Measurements from ENCODE around the gene WDPCP. TPM values are rescaled to one million over a fixed set of nuclear protein-coding genes. Genes with fewer than 3 reads are reported as not detected.
A peak's percentile ranks its signal among the peaks of the same experiment; 100 is the strongest.

The WDPCP gene
- total and polyA plus RNA-seq, 2 of the 13 experiments (the other 11 are each of a cell fraction or from before 2014, with no cell fraction given) = 2.9 to 5.2 TPM

DNA sequence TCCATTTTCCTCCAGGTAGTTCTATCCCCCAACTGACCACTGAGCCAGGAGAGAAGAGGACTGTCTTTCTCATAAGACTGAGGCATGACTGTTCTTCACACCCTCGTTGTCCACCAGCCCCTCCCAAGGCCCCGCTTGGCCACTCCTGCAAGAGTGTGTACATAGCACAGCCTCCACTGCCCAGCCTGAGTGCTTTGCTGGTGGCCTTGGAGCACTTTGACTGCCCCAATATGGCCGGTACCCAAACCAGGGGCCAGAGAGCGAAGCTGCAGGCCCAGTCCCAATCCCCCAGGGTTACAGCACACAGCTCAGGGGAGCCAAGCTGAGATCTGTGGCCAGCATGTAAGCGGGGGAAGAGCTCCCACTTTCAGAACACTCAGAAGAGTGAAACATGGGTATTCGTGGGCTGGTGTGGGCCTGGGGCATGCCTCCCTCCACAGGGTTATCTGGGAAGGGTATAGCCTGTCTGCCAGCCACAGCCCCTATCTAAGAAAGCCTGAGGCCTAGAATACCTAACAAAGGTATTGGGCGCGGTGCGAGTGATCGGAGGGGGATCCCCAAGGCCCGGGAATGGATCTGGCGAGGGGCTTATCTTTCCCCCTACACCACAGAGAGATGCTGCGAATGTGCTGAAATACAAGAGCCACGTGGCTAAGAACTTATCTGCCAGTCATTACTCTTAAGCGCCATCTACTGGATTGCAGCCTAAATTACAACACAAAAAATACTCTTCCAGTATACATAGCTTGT, 163.8 kb downstream of the WDPCP start (continued):
- TF ChIP-seq AGO2 (optimal IDR thresholded peaks at IDR 0.05; ENCODE audit: low read depth, low read length) = no peak
- no peak for TF ChIP-seq SIN3B (IDR thresholded peaks at IDR 0.05; ENCODE audit: low read length)
- no peak for TF ChIP-seq SETDB1 (CRISPR knock-in tag; IDR thresholded peaks at IDR 0.05; ENCODE audit: borderline replicate concordance)
- no peak for TF ChIP-seq NFATC3 (CRISPR knock-in tag; IDR thresholded peaks at IDR 0.05)
- TF ChIP-seq, protein P1, sequence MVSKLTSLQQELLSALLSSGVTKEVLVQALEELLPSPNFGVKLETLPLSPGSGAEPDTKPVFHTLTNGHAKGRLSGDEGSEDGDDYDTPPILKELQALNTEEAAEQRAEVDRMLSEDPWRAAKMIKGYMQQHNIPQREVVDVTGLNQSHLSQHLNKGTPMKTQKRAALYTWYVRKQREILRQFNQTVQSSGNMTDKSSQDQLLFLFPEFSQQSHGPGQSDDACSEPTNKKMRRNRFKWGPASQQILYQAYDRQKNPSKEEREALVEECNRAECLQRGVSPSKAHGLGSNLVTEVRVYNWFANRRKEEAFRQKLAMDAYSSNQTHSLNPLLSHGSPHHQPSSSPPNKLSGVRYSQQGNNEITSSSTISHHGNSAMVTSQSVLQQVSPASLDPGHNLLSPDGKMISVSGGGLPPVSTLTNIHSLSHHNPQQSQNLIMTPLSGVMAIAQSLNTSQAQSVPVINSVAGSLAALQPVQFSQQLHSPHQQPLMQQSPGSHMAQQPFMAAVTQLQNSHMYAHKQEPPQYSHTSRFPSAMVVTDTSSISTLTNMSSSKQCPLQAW (CRISPR knock-in tag; IDR thresholded peaks at IDR 0.05) = no peak
- no peak for TF ChIP-seq ZNF563 (CRISPR knock-in tag; IDR thresholded peaks at IDR 0.05)
- peak; percentile 80 for TF ChIP-seq STAG1 (CRISPR knock-in tag; IDR thresholded peaks at IDR 0.05)
- no peak for TF ChIP-seq SRF (IDR thresholded peaks at IDR 0.05; ENCODE audit: low read depth, low read length)
- no peak for TF ChIP-seq TBX3 (IDR thresholded peaks at IDR 0.05; ENCODE audit: borderline replicate concordance)
- TF ChIP-seq, protein P2, sequence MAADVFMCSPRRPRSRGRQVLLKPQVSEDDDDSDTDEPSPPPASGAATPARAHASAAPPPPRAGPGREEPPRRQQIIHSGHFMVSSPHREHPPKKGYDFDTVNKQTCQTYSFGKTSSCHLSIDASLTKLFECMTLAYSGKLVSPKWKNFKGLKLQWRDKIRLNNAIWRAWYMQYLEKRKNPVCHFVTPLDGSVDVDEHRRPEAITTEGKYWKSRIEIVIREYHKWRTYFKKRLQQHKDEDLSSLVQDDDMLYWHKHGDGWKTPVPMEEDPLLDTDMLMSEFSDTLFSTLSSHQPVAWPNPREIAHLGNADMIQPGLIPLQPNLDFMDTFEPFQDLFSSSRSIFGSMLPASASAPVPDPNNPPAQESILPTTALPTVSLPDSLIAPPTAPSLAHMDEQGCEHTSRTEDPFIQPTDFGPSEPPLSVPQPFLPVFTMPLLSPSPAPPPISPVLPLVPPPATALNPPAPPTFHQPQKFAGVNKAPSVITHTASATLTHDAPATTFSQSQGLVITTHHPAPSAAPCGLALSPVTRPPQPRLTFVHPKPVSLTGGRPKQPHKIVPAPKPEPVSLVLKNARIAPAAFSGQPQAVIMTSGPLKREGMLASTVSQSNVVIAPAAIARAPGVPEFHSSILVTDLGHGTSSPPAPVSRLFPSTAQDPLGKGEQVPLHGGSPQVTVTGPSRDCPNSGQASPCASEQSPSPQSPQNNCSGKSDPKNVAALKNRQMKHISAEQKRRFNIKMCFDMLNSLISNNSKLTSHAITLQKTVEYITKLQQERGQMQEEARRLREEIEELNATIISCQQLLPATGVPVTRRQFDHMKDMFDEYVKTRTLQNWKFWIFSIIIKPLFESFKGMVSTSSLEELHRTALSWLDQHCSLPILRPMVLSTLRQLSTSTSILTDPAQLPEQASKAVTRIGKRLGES (CRISPR knock-in tag; IDR thresholded peaks at IDR 0.05; ENCODE audit: borderline replicate concordance) = no peak
- no peak for TF ChIP-seq ZNF205 (CRISPR knock-in tag; IDR thresholded peaks at IDR 0.05)
- no peak for TF ChIP-seq ZNF362 (CRISPR knock-in tag; IDR thresholded peaks at IDR 0.05; ENCODE audit: borderline replicate concordance)
- TF ChIP-seq, protein P3, sequence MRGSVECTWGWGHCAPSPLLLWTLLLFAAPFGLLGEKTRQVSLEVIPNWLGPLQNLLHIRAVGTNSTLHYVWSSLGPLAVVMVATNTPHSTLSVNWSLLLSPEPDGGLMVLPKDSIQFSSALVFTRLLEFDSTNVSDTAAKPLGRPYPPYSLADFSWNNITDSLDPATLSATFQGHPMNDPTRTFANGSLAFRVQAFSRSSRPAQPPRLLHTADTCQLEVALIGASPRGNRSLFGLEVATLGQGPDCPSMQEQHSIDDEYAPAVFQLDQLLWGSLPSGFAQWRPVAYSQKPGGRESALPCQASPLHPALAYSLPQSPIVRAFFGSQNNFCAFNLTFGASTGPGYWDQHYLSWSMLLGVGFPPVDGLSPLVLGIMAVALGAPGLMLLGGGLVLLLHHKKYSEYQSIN (CRISPR knock-in tag; IDR thresholded peaks at IDR 0.05; ENCODE audit: borderline replicate concordance) = no peak
- TF ChIP-seq, protein P4, sequence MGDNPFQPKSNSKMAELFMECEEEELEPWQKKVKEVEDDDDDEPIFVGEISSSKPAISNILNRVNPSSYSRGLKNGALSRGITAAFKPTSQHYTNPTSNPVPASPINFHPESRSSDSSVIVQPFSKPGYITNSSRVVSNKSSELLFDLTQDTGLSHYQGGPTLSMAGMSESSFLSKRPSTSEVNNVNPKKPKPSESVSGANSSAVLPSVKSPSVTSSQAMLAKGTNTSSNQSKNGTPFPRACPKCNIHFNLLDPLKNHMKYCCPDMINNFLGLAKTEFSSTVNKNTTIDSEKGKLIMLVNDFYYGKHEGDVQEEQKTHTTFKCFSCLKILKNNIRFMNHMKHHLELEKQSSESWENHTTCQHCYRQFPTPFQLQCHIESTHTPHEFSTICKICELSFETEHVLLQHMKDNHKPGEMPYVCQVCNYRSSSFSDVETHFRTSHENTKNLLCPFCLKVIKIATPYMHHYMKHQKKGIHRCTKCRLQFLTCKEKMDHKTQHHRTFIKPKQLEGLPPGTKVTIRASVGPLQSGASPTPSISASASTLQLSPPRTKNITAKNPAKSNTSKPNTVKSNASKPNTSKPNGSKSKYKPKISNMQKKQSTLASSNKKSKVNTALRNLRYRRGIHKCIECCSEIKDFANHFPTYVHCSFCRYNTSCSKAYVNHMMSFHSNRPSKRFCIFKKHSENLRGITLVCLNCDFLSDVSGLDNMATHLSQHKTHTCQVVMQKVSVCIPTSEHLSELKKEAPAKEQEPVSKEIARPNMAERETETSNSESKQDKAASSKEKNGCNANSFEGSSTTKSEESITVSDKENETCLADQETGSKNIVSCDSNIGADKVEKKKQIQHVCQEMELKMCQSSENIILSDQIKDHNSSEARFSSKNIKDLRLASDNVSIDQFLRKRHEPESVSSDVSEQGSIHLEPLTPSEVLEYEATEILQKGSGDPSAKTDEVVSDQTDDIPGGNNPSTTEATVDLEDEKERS (CRISPR knock-in tag; IDR thresholded peaks at IDR 0.05) = peak; percentile 48; the same call in 1 of the 2 replicates

Measured in HepG2 (cell line).